Cerebellar cortex (tissue), 1 donor: ENCODE results near the gene FLT1.

Source experiments
- DNase-seq: peaks from one replicate; pipeline ENCODE4 v3.0.0-alpha.2; 2015; ENCODE audit warnings: low spot score

FLT1 gene

DNA sequence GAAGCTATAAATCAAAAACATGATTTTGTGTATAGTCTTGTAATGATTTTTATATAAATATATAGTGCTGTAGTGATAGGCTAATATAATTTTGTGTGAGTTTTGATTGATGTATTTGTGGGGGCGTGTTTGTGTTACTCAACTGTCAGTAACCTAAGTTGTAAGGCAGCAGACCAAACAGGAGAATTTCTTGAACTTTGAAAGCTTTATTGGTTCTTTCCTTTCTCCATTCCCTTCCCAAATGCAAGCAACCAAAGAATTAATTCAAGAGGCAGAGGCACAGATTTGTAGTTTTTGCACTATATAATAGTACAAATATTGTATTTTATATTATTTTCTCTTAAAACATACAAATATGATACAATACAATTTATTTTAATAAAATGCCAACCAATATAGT lies 109.6 kb downstream of the FLT1 start:
- DNase-seq, result no peak

DNA sequence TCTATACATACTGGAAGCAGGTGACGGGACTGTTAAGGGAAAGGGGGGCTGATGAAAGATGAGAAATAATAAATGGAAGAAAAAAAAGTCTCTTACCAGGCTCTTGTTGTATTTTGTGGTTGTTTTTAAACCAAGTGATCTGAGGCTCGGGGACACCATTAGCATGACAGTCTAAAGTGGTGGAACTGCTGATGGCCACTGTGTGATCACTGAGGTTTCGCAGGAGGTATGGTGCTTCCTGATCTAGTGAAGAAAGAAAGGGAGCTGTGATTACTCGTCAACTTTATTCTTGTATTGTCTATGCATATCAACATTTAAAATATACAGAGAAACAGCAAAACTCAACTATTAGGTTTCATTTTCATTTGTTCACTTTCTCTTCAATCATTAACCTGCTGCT lies 110.1 kb downstream of the FLT1 start:
- no peak for DNase-seq

DNA sequence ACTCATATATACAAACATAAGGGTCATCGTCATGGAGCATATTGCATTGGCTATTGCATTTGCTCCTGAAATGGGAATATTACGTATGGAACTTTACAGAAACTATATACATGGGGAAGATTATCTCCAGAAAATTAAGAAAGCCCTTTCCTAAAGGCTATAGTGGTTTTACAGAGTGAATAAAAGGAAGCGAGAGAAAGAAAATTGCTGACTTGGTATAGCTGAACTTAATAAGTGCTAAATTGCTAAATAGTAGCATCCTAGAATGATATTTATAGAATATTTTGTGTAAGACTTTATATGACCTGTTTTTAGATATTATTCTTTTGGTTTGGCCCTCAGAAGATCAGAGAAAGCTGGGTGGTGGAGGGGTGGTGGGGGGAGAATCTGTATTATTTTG lies 114.6 kb downstream of the FLT1 start:
- DNase-seq, result no peak

DNA sequence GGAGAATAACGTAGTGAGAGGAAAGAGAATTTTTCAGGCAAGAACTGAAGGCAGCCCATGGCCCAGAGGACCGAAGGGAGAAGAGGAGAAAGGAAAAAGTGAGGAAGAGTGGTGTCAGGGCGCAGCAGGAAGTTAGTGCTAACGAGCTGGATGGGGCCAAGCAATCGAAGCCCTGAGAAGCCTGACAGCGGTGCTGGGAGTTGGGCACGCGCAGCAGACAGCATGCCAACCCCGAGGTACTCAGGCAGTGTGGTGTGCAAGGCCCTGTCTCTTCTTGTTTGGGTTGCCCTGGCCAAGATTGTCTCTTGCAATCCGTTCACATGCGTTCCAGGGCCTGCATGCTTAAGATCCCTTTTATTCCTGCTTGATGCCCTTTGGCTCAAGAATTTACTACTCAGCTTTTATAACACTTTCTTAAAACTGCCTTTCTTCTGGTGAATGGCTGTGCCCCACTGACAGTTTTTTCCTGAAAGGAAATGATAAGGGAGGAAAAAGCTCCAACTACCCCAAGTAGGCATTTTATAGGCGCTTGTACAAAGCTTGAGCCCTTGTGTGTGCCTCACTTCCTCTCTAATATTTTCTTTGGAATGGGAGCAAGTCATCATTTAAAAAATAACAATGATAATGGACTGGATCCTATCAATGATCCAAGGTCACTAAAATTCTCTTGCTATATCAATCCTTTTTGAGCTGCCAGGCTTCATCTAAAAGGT lies 115.4 kb downstream of the FLT1 start:
- DNase-seq, result no peak

DNA sequence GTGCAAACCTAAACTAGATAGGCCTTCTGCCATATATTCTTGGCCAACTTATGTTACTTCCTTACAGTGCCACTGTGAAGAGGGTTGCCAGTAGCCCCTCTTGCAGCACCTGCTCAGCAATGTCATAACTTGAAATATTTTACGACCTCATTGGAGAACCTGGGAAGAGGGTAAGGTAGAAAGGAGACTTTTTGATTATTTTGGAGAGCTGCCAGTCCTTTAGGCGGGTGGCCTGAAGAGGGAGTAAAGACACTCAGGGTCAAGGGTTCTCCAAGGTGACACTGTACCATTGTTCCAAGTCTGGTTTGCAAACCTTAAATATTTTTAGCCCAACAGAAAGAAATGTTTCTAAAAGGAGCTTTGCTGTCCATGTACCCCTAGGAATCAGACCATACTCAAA lies 118.3 kb downstream of the FLT1 start:
- DNase-seq, result no peak

DNA sequence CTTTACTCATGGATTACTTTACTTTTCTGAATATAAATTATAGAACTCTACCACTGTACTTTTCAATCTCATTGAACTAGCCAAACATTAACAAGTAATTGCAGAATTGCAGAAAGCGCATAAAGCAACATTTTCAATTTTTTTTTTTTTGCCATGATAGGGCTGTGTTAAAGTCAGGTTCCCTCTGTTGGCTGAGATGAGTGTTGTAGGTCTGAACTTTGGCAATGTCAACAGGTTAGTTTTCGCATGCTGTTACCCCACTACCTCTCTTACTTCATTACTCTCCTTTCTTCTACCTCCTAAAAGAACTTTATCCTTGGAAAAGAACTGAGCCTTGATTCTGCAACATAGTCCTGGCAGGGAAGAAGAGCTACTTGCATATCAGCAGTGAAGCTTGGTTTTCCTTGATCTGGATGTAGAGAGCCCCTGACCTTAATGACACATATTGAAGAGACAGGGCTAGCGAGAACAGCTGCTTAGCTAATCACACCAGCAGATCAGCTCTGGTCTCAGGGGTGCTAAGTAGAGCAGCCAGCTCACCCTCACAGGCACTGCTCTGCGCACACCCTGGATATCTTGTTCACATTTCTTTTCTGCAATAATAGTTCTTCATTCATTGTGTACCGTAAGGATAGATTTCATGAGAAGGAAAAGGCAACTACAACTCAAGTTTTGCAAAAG lies 119.5 kb downstream of the FLT1 start:
- DNase-seq, result no peak

DNA sequence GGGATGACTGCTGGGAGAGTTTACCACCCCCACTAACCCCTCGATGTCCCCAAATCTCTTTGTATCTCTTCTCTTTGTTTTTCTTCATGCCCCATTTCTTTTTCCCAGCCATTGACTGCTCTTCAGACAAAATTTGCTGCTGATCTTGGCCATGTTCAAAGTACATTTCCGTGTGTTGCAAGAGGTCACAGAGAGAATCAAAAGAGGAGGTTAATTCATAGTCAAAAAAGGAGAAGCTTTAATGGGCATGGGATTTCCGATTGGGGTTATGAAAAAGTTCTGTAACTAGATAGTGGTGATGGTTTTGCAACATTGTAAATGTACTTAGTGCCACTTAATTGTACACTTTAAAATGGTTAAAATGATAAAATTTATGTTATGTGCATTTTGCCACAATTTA lies 121.1 kb downstream of the FLT1 start:
- DNase-seq, result no peak

DNA sequence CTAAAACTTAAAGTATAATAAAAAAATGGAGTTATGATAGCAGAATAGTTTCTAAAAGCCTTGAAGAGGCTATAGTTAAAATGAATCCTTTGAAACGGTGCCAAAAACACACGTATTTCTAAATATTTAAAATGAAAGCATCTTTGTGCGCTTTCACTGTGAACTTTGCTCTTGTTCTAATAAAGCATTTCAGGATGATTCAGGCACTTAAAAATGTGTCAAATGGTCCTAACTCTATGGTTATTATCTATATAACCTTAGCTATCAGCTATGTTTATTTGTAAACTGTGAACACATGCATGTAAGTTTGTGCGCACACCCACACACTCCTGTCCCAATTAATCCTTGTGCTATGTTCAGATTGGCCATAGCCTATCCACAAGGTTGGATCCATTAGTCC lies 124.5 kb downstream of the FLT1 start:
- no peak for DNase-seq

DNA sequence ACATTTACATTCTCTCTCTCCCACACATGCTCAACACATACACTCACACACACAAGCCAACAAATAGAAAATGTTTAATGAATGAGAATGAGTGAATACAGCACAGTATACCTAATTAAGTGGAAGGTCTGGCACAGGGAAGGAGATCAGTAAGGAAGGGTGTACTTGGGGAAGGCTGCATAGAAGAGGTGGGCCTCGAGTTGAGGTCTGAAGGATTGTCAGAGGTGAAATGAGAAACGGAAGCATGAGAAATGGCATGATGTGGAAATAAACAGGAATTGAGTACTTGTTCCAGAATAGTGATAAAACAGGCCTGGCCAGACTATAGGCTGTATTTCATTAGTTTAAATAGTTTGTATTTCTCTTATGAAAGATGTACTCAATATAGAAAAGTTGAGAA lies 136.2 kb downstream of the FLT1 start:
- DNase-seq, result no peak

DNA sequence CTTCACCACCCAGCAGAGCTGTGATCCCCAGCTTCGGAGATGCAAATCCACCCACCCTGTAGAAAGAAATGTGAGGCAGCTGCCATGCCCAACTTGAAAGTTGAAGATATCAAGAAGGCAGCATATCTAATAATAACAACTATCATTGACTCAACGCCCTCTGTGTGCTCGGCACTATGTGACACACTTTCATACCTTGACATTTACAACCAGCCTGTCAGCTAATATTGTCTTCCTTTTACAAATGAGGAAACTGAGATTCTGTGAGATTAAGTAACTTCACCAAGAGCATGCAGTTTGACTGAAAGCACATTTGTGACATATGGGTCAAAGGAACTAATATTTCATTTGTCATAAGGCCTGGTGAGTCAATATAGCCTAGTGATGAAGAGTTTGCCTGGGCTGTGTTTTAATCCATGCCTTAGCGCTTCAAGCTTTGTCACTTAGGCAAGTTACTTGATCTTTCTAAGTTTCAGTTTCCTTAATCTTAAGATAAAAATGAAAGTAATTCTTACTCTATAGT lies 137.0 kb downstream of the FLT1 start:
- DNase-seq, result no peak

DNA sequence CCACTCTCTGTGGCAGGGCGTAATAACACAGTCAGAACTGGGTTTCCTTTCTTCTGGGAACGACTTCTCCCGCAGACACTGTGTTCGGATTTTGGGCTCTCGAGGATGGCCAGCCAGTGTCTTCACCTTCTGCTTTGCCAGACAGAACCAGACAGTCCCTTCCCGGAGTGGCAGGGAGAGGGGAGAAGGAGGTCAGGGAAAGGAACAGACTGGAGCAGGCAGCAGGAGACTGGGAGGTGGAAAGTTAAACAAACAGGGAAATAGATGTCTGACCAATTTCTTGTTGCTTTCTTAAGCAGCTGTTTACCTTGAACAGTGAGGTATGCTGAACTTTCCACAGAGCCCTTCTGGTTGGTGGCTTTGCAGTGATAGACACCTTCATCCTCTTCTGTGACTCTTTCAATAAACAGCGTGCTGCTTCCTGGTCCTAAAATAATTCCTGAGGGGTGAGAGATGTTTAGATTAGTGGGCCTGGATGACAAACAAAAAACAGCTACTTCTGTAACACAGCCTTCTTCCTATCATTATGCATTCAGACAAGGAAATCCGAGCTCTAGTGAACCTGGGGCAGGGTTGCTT lies 137.6 kb downstream of the FLT1 start:
- no peak for DNase-seq

DNA sequence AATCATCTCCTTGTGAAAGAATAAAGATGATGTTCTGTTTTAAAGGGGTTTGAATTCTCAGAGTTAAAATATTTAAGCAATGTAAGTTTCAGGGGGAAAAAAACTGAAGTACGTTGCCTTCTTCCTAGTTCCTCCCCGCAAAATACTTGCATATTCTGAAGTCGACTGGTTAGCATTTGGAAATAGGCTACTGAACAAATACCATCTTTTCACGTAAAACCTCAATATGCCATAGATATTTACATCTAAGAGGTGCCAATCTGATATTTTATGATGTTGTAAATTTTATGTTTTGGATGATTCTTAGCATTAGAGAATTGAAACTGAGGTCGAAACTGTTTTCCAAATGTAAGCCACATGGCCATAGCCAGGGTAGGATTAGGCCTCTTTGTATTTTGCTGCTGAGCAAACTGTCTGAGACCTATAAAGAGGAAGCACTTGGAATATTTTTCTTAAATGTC lies 138.3 kb downstream of the FLT1 start:
- DNase-seq, result no peak

DNA sequence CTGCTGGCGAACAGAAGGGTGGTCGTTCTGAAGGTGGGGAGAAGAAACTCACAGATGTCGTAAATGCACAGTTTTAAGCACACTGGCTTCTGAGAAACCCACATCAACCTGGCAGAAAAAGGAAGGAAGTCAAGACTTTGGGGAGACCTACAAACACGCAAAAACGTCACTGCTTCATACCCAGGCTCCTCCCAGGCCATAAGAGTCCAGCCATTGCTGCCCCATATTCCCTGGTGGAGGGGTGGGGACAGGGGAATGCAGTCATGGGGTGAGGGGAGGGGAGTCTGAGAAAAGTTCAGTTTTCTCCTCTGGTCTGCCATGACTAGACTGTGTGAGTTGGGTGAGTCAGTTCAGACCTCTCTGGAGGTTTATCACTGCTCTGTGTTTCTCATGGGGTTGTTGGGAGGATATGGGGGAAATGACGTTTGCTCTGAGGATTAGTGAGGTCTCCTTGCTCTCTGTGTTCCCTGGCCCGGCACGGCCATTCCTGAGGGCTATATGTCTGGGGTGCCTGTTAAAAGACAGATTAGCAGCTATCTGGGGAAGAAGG lies 139.0 kb downstream of the FLT1 start:
- no peak for DNase-seq

DNA sequence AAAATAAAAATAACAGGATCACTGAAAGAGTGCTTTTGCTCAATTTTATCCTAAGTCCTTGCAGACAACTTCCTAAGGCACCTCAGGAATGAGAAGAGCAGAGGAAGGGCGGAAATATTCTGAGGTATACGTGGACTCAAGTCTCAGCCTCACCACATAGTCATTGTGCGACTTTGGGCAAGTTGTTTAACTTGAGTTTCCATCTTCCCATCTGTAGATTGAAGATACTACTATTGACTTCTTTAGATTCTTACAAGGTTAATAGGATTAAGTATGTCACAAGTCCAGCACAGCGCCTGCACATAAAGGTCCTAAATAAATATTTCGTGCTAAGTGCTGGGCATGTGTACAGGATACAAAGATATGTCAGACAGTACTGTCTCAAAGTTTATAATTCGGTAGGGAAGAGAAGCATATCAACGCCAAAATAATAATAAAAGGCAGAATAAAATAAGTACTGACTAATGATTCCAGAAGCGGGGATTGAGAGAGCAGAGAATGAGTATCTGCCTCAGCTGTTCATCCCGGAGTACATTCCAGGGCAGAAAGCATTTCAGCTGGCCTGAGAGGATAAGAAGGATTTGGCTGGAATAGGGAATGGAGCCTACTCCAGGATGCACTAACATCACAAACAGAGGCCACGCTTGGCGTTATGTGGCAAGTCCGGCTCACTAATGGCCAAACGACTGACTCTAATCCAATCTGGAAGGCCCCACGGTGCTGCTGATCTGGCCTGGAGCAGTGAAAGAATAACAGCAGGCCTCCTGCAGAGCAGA lies 139.7 kb downstream of the FLT1 start:
- DNase-seq, result no peak

DNA sequence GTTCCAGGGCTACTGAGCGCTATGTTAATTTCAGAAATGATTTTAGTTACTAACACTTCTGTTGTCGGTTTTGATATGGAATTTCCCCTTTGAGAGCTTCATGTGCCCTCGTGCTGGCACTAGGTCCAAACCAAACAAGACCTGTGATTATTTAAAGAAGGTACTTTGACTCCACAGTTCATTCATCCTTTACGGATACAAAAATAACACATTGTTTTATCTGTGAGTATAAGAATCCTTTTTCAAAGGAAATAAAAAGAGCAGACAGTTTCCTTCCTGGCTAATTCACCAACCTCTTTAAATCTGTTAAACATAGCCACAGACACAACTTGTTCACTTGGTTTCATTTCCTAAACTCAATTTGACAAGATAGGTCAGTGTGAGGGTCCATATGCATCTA lies 141.2 kb downstream of the FLT1 start:
- DNase-seq, result no peak

DNA sequence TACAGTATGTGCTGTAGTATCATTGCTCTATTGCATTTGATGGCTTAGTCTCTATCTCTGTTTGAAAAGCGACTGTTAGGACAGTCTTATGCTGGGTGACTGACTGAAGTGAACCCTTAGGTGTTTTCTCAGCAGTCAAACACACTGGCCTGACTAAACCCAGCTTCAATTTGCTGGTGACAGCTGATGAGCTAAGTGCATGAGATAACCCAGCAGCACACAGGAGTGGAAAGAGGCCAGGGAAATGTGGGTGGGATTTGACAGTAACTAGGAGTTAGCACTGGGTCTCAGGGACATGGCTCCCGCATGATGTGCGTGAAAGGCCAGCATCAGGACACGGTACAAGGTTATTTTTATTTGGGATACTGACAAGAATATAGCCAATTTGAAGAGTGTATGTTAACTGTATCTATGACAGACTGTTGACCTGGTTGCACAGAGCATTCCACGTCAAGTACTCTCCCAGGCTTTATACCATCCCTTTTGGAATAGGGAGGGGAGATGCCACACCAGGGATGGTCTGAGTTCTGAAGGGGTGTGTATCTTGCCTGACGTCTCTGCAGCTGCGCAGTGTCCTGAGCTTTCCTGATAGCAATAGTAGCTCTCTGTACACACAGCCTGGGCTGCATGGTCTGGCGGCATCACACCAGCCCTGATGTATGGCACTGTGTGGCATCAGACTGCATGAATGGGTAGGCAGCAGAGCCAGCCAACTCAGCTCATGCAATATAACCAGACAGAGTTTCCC lies 144.8 kb downstream of the FLT1 start:
- DNase-seq, result no peak

DNA sequence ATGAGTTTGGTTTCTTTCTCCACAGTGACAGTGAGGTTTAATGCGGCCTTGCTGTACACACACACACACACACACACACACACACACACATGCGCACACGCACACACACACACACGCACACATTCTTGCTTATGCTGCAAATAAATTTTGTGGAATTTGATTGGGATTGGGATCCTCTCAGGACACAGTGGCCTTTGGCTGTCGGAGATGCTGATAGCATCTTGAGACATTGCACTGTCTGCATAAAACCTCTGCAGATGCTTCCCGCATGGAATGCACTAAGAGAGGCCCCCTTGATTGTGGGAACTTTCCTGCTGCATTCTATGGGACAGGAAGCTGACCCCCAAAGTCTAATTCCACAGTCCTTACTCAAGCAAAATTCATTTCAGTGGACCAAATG lies 145.6 kb downstream of the FLT1 start:
- no peak for DNase-seq

DNA sequence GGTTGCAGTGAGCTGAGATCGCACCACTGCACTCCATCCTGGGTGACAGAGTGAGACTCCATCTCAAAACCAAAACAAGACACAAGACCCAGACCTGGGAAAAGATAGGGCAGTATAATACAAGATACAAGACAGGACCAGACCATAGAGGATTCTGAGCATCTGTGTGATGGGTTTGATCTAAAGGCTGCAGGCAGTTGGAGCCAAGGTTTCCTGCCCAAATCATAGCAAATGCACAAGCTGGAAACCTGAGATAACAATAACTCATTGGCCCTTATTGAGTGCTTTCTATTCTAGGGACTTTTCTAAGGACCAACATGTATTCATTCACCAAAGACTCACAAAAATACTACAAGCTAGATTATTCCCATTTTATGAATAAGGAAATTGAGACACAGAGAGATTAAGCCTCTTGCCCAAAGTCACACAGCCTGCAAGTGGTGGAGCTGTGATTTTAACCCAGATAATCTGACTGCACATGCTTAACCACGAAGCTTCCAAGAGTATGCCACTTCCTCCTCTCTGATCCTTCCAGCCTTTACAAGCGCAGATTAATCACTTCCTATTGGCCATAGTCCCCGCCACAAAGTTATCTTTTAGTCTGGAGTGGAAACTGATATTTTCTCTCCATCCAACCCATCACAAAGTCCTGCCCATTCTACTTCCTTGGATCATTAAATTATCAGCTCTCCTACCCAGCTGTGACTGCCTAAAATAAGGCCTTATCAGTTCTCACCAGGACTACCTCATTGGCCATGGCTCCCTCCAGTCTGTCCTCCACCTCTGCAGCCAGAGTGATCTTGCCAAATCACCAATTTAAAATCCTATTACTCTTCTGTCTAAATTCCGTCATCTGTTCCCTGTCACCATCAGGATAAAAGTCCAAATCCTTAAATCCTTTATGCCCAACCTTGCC lies 147.2 kb downstream of the FLT1 start:
- no peak for DNase-seq

DNA sequence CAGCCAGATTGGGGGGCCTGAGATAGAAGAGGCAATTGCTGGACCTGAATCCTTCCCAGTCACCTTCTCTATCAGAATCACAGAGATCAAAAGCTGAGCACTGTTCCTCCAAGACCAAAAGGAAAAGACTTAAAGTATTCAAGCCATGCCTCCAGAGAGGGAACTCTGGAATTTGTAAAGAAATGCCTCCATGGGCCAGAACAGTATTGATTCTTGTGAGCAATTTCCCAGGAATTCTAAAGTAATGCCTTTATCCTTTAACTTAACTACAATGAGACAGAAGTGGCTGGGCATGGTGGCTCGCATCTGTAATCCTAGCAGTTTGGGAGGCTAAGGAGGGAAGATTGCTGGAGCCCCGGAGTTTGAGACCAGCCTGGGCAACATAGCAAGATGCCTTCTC lies 148.8 kb downstream of the FLT1 start:
- DNase-seq, result no peak

DNA sequence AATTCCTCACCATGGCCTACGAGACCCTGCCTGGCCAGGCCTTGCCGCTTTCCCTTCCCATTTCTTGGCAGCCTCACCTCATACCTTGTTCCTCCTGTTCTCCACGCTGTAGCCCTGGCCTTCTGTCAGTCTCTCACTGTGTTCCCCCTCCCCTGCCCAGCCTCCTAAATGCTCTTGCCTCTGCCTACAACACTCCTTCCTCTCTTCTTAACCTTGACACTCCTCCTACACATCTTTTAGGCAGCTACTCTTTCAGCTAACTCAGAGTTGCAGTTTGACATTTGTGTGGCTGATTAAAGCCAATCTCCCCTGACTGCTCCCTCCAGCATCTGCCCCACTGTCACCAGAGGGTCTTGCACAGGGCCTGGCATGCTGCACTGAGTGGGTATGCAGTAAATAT lies 150.8 kb downstream of the FLT1 start:
- DNase-seq, result no peak
